Naive thymus-derived CD8-positive, alpha-beta T cell (primary cell): ENCODE measurements around the gene ZNF138. TPM values are rescaled to one million over a fixed set of nuclear protein-coding genes. Genes with fewer than 3 reads are reported as not detected.
"Not testable (repeated sequence)": the region's sequence is repeated elsewhere in the genome, so short reads cannot be mapped to it uniquely, and the experiment has no call there.

Experiments used
- ATAC-seq, 2 donors: fragments of 150-1000 bp; cut with Tn5 transposase in 1 of 2; sonication (Bioruptor Pico), chemical (Tn5 transposase) in 1 of 2; 1 replicate in 1 of 2; 2 replicates in 1 of 2; pipeline ENCODE4 v1.10.0; 2021; ENCODE audit warnings: mild to moderate bottlenecking in 2 of 2, moderate library complexity in 2 of 2
- POLR2A ChIA-PET: fragments of 350-600 bp; sonication (Branson Sonifier 250); formaldehyde crosslinking; loops from one replicate; lab custom pipeline; 2021; ENCODE audit warnings: antibody characterized with exemption; lab: Charles Lee
- DNase-seq, 10 donors: peaks; one replicate each; pipeline versions ENCODE4 v3.0.0 to v3.0.0-alpha.2; 2020 to 2022
- H3K27ac Mint-ChIP-seq, 10 donors: one replicate each; pipeline ENCODE4 v1.8.0; 2020 to 2022; ENCODE audit warnings: mild to moderate bottlenecking in 10 of 10, mixed read lengths in 10 of 10, moderate library complexity in 4 of 10, inconsistent platforms in 1 of 10
- H3K27me3 Mint-ChIP-seq, 5 donors: one replicate each; pipeline ENCODE4 v1.8.0; 2021 to 2022; ENCODE audit warnings: mixed read lengths in 5 of 5
- H3K36me3 Mint-ChIP-seq, 3 donors: one replicate each; pipeline ENCODE4 v1.8.0; 2020 to 2022; ENCODE audit warnings: mixed read lengths in 3 of 3, mild to moderate bottlenecking in 2 of 3, inconsistent platforms in 1 of 3
- H3K4me1 Mint-ChIP-seq, 4 donors: one replicate each; pipeline ENCODE4 v1.8.0; 2021 to 2022; ENCODE audit warnings: mixed read lengths in 4 of 4
- H3K4me3 Mint-ChIP-seq, 10 donors: one replicate each; pipeline ENCODE4 v1.8.0; 2020 to 2022; ENCODE audit warnings: mild to moderate bottlenecking in 10 of 10, mixed read lengths in 10 of 10, moderate library complexity in 6 of 10, inconsistent platforms in 1 of 10
- H3K9me3 Mint-ChIP-seq, 9 donors: one replicate each; pipeline ENCODE4 v1.8.0; 2020 to 2022; ENCODE audit warnings: mixed read lengths in 9 of 9, mild to moderate bottlenecking in 3 of 9, inconsistent platforms in 1 of 9, moderate library complexity in 1 of 9
- polyA plus RNA-seq, 3 donors: library from polyadenylated mRNA; unstranded; fragments of 300-500 nt; fragmentation: Illumina TruSeq; gene quantifications; one replicate each; pipeline ENCODE4 v1.2.3, GENCODE V29; 2021
- total RNA-seq, 8 experiments: library from RNA in 2 of 8; stranded (reverse) in 2 of 8; gene quantifications; one replicate each; pipeline ENCODE4 v1.2.3 and lab custom pipeline; 2021 to 2026

Gene ZNF138
- total RNA-seq (10 to 100 TPM; 18.3 to 20.4 TPM), polyA plus RNA-seq (10 to 100 TPM in 2 of 3 donors, 1 to 10 TPM in 1; 9.2 to 13.0 (median 12.9) TPM), total RNA-seq (lab: John Stamatoyannopoulos, UW) (7.9 to 29.0 (median 16.7) reads per million in 6 experiments)

- Mint-ChIP-seq H3K4me3 (peak within 1 kb of the TSS; percentile 96 to 99 (median 98)), H3K4me1 (peaks cover 14 to 39% (median 28%) of the 10 kb centered on the region in 4 donors), H3K27me3 (no peaks in the 10 kb centered on the region), H3K36me3 (peaks cover 0 to 33% (median 19%) of the 10 kb centered on the region in 3 donors), H3K9me3 (no peaks in the 10 kb centered on the region), H3K27ac (peak within 1 kb of the TSS; percentile 94 to 99 (median 99))
- peak; percentile 98 to 99 for ATAC-seq
- POLR2A ChIA-PET = interaction anchor here (0.6 to 2.6 kb wide), 17 partner anchors 10 to 893 kb away, joined by 3 to 21 read pairs (median 4); partner anchors contain the start of genes ERV3-1, ZNF107, ZNF273 and ZNF680
- peak; percentile 84 to 97 (median 94) for DNase-seq
Observed at GRCh38 chr7:64794171-64794844, at the start of gene ZNF138. TSS of gene ZNF138 (plus strand) at chr7:64794428. CDS start at chr7:64794569, 141 bp downstream.

DNA sequence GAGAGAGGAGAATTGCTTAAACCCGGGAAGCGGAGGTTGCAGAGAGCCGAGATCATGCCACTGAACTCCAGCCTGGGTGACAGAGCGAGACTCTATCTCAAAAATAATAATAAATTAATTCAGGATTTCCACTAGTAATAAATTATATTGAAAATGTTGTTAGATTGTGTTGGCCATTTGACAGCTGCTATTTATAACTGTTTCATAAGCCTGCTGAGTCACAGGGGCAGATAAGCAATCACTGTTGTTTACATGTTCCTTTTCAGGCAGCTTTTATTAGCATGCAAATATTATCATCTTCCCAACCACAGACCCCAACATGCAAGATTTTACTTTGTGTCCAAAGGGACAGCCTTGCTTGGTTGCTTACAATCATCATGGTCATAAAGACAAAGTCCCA lies 49.5 kb upstream of the ZNF138 start:
- H3K4me1 Mint-ChIP-seq = no peaks in the 10 kb centered on the region
- H3K36me3 Mint-ChIP-seq = peaks cover 0 to 21% (median 0%) of the 10 kb centered on the region in 3 donors
- no peaks in the 10 kb centered on the region for H3K27me3 Mint-ChIP-seq
- ATAC-seq (no peak), DNase-seq (no peak)
- H3K9me3 Mint-ChIP-seq = peaks cover 0 to 49% (median 12%) of the 10 kb centered on the region in 9 donors
- H3K27ac Mint-ChIP-seq = no peak overlapping the region
- POLR2A ChIA-PET = no interaction called here
- H3K4me3 Mint-ChIP-seq = no peak overlapping the region

DNA sequence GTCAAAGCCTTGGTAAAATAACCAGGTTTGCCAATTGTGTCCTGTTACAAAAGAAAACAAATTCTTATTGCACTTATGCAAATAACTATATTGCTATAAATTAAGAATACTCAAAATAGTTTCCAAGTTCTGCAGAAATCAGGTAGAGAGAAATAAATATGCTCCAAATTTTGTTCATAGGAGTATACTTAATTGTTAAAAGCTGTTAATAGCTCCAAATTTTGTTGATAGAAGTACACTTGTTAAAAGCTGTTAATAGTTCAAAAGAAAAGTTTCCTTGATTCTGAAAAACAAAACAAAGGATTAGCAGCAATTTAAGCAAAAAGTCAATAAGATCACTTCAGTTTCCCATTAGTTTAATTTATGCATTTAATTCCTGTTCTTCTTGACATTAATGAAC lies 46.4 kb upstream of the ZNF138 start:
- peaks cover 0 to 39% (median 11%) of the 10 kb centered on the region in 9 donors for H3K9me3 Mint-ChIP-seq
- no peak overlapping the region for H3K4me3 Mint-ChIP-seq
- H3K27me3 Mint-ChIP-seq = no peaks in the 10 kb centered on the region
- peaks cover 0 to 15% (median 0%) of the 10 kb centered on the region in 3 donors for H3K36me3 Mint-ChIP-seq
- POLR2A ChIA-PET = no interaction called here
- no peak for ATAC-seq
- H3K27ac Mint-ChIP-seq = no peak overlapping the region
- no peaks in the 10 kb centered on the region for H3K4me1 Mint-ChIP-seq
- DNase-seq = no peak

DNA sequence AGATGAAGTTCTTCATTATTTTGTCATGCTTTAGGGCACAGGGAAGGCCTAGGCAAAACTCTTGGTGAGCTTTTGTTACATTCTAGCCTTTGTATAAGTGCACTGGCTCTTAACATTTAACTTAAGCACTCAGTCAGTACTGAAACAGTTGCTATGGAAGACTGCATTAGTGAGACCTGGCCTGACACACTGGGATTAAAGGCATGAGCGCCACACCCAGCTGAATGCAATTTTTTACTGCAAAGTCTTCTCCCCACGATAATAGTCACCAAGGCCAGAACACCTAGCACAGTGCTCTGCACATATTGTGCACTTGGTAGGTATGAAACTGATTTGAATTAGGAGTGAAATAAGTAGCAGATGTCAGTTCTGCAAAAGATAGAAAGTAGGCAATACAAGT lies 41.2 kb upstream of the ZNF138 start:
- Mint-ChIP-seq H3K27me3 (no peaks in the 10 kb centered on the region), H3K9me3 (peaks cover 0 to 21% (median 4%) of the 10 kb centered on the region in 9 donors), H3K4me3 (no peak overlapping the region), H3K4me1 (no peaks in the 10 kb centered on the region), H3K27ac (no peak overlapping the region), H3K36me3 (peaks cover 0 to 11% (median 0%) of the 10 kb centered on the region in 3 donors)
- POLR2A ChIA-PET = no interaction called here
- no peak for DNase-seq
- ATAC-seq = no peak

GRCh38 chr7:64755865-64756264 lies 38.4 kb upstream of the ZNF138 start:
- no peaks in the 10 kb centered on the region for H3K4me1 Mint-ChIP-seq
- no peak overlapping the region for H3K27ac Mint-ChIP-seq

DNA sequence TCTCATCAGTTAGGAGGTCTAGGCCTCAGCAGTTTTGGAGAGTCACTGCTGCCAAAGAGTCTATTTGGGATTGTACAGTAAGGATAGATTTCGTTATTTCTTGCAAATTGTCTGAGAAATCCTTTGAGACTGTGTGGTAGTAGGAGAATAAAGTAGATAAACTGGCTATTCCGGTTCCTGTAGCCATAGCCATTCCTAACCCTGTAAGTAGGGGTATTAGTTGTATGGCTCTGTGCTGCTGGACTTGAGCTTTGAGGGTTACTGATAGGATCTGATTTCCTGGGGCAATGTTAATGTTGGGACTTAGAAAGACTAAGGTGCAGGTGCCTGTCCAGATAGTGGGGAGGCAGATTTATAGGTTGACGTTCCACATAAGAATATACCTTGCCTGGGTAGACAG lies 36.1 kb upstream of the ZNF138 start:
- no peak overlapping the region for H3K27ac Mint-ChIP-seq
- no peaks in the 10 kb centered on the region for H3K4me1 Mint-ChIP-seq
- H3K9me3 Mint-ChIP-seq = peaks cover 0 to 2% (median 0%) of the 10 kb centered on the region in 9 donors
- POLR2A ChIA-PET = no interaction called here
- ATAC-seq (no peak), DNase-seq (no peak)
- H3K4me3 Mint-ChIP-seq = no peak overlapping the region
- peaks cover 0 to 9% (median 0%) of the 10 kb centered on the region in 3 donors for H3K36me3 Mint-ChIP-seq
- H3K27me3 Mint-ChIP-seq = peaks cover 0 to 4% (median 0%) of the 10 kb centered on the region in 5 donors

More at GRCh38 chr7:64755865-64756264, 38.4 kb upstream of the ZNF138 start:
- no peak for DNase-seq
- H3K36me3 Mint-ChIP-seq = peaks cover 0 to 11% (median 0%) of the 10 kb centered on the region in 3 donors
- no peaks in the 10 kb centered on the region for H3K27me3 Mint-ChIP-seq
- POLR2A ChIA-PET = no interaction called here
- no peak overlapping the region for H3K4me3 Mint-ChIP-seq
- no peak for ATAC-seq
- H3K9me3 Mint-ChIP-seq = peaks cover 0 to 9% (median 2%) of the 10 kb centered on the region in 9 donors

DNA sequence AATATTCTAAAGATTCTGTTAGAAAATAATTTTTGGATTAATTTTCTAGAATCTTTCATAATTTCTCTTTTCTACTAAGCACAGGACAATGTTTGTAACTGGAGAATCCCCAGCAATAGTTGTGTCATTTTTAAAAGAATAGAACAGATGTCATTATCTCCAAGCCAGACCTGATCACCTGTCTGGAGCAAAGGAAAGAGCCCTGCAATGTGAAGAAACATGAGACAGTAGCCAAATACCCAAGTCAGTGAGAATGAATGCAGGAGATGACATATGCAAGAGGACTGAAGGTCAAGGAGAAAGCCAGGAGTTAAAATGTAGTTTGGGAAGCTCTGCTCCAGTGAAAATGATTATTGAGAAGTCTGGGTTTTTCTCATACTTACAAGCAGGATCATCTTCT lies 25.4 kb upstream of the ZNF138 start:
- DNase-seq = no peak
- Mint-ChIP-seq H3K9me3 (no peaks in the 10 kb centered on the region), H3K27ac (no peak overlapping the region), H3K4me1 (no peaks in the 10 kb centered on the region), H3K4me3 (no peak overlapping the region), H3K27me3 (no peaks in the 10 kb centered on the region), H3K36me3 (no peaks in the 10 kb centered on the region)
- POLR2A ChIA-PET = no interaction called here
- ATAC-seq = no peak

DNA sequence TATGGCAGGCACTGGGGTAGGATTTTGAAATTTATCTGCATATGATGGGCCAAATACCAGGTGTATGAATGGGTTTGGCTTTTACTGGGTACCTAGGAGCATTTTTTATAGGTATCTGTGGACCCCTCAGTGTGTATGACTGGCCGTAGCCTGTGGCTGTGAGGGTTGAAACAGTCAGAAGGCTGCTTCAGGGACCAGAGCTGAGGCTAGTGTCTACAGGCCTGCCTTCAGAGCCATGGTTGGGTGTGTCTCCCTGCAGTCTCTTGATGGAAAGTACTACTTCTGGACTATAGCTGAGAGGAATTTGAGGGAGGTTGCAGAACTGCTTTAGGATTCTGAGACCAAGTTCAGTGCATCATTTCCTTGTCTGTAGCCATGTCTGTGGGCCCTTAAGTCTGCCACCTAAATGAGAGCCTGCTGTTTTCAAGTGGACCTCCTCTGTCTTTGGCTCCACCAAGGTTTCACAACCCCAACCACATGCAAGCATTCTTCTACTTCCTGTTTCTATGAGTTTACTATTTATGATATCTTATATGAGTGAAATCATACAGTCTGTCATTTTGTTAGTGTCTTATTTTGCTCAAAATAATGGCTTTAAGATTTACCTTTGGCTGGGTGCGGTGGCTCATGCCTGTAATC lies 19.9 kb upstream of the ZNF138 start:
- no peak for ATAC-seq
- H3K9me3 Mint-ChIP-seq = peaks cover 0 to 26% (median 4%) of the 10 kb centered on the region in 9 donors
- no peak for DNase-seq

DNA sequence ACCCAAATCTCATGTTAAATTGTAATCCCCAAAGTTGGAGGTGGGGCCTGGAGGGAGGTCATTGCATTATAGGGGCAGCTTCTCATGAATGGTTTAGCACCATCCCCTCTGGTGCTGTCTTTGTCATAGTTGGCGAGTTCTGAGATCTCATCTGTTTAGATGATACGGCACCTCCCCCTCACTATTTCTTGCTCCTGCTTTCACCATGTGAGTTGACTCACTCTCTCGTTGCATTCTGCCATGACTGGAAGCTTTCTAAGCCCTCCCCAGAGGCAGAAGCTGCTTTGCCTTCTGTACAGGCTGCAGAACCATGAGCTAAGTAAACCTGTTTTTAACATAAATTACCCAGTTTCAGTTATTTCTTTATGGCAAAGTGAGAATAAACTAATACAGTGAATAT lies 18.9 kb upstream of the ZNF138 start:
- POLR2A ChIA-PET = no interaction called here
- H3K27ac Mint-ChIP-seq = no peak overlapping the region
- H3K36me3 Mint-ChIP-seq = peaks cover 0 to 9% (median 6%) of the 10 kb centered on the region in 3 donors
- peaks cover 0 to 34% (median 5%) of the 10 kb centered on the region in 9 donors for H3K9me3 Mint-ChIP-seq
- no peaks in the 10 kb centered on the region for H3K4me1 Mint-ChIP-seq
- no peak for DNase-seq
- H3K27me3 Mint-ChIP-seq = peaks cover 0 to 6% (median 0%) of the 10 kb centered on the region in 5 donors
- H3K4me3 Mint-ChIP-seq = no peak overlapping the region
- no peak for ATAC-seq

More for the DNA sequence above, 19.9 kb upstream of the ZNF138 start:
- H3K4me3 Mint-ChIP-seq = no peak overlapping the region
- H3K4me1 Mint-ChIP-seq = no peaks in the 10 kb centered on the region
- peaks cover 0 to 1% (median 0%) of the 10 kb centered on the region in 5 donors for H3K27me3 Mint-ChIP-seq
- no peak overlapping the region for H3K27ac Mint-ChIP-seq
- POLR2A ChIA-PET = no interaction called here
- peaks cover 0 to 9% (median 6%) of the 10 kb centered on the region in 3 donors for H3K36me3 Mint-ChIP-seq

- H3K9me3 Mint-ChIP-seq, H3K4me1 Mint-ChIP-seq, DNase-seq, ATAC-seq, H3K27ac Mint-ChIP-seq, POLR2A ChIA-PET, H3K4me3 Mint-ChIP-seq, H3K36me3 Mint-ChIP-seq: not testable (repeated sequence)
- H3K27me3 Mint-ChIP-seq = peaks cover 0 to 18% (median 11%) of the 10 kb centered on the region in 5 donors
Observed at GRCh38 chr7:64784842-64785241, 9.4 kb upstream of the ZNF138 start.

DNA sequence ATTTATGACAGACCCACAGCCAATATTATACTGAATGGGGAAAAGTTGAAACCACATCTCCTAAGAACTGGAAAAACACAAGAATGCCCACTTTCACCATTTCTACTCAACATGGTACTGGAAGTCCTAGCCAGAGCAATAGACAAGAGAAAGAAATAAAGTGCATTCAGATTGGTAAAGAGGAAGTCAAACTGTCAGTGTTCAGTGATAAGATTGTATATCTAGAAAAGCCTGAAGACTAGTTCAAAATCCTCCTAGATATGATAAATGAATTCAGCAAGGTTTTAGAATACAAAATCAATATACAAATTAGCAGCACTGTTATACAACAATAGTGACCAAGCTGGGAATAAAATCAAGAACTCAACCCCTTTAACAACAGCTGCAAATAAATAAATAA lies 6.9 kb upstream of the ZNF138 start:
- no peak for DNase-seq
- Mint-ChIP-seq H3K27me3 (peaks cover 0 to 10% (median 4%) of the 10 kb centered on the region in 5 donors), H3K9me3 (peaks cover 0 to 4% (median 0%) of the 10 kb centered on the region in 9 donors), H3K4me3 (no peak overlapping the region), H3K4me1 (peaks cover 0 to 1% (median 0%) of the 10 kb centered on the region in 4 donors), H3K36me3 (no peaks in the 10 kb centered on the region), H3K27ac (no peak overlapping the region)
- no peak for ATAC-seq
- POLR2A ChIA-PET = interaction anchor here (0.7 kb wide), 1 partner anchor 13 kb away, joined by 4 read pairs; no protein-coding TSS in a partner anchor

DNA sequence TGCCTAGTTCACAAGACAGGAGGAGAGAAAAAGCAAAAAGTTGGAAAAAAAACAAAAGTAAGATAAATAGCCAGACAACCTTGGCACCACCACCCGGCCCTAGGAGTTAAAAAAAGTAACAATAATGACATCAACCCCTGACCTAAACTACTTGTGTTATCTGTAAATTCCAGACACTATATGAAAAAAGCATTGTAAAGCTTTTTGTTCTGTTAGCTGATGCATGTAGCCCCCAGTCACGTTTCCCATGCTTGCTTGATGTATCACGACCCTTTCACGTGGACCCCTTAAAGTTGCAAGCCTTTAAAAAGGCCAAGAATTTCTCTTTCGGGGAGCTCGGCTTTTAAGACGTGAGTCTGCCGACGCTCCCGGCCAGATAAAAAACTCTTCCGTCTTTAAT lies 5.0 kb upstream of the ZNF138 start:
- H3K9me3 Mint-ChIP-seq, H3K4me3 Mint-ChIP-seq, H3K4me1 Mint-ChIP-seq, H3K36me3 Mint-ChIP-seq, H3K27ac Mint-ChIP-seq, DNase-seq, ATAC-seq, POLR2A ChIA-PET: not testable (repeated sequence)
- peaks cover 0 to 10% (median 2%) of the 10 kb centered on the region in 5 donors for H3K27me3 Mint-ChIP-seq
